ENCODE measurements around the gene NHS.
"Not testable (repeated sequence)": the region's sequence is repeated elsewhere in the genome, so short reads cannot be mapped to it uniquely, and the experiment has no call there.

DNA sequence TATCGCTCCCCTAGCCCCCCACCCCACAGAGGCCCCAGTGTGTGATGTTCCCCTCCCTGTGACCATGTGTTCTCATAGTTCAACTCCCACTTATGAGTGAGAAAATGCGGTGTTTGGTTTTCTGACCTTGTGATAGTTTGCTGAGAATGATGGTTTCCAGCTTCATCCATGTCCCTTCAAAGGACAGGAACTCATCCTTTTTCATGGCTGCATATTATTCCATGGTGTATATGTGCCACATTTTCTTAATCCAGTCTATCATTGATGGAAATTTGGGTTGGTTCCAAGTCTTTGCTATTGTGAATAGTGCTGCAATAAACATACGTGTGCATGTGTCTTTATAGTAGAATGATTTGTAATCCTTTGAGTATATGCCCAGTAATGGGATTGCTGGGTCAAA lies 193.8 kb downstream of the NHS start:
- not testable (repeated sequence) for TF ChIP-seq POLR2A, CTCF (IDR thresholded peaks at IDR 0.05)
